HG03066 (cell line): ENCODE data around the gene SWI5.
"Not testable (repeated sequence)": the region's sequence is repeated elsewhere in the genome, so short reads cannot be mapped to it uniquely, and the experiment has no call there.

Experiments
- ATAC-seq: cut with Tn5 transposase; IDR thresholded peaks from one replicate; pipeline ENCODE4 v1.9.1; 2021; ENCODE audit warnings: low read depth; ENCODE audit not compliant: unreplicated experiment

The SWI5 gene

GRCh38 chr9:128275198-128276007 is 673 bp upstream of the SWI5 start, which contains the start of gene GOLGA2:
Gene GOLGA2 (minus strand): TSS chr9:128276007. CDS start chr9:128275976, 31 bp downstream.
- ATAC-seq = peak; percentile 47

- ATAC-seq = no peak
Measured at GRCh38 chr9:128276574-128277270, 646 bp downstream of the SWI5 start.

GRCh38 chr9:128279088-128280073 is 3.3 kb downstream of the SWI5 start:
- ATAC-seq = not testable (repeated sequence)

GRCh38 chr9:128280084-128280622 is 4.1 kb downstream of the SWI5 start:
- ATAC-seq = no peak

GRCh38 chr9:128282500-128282899 is 6.4 kb downstream of the SWI5 start:
- no peak for ATAC-seq

GRCh38 chr9:128285033-128285784 is 9.1 kb downstream of the SWI5 start:
- ATAC-seq = no peak

GRCh38 chr9:128286440-128286839 is 10.4 kb downstream of the SWI5 start:
- no peak for ATAC-seq

DNA sequence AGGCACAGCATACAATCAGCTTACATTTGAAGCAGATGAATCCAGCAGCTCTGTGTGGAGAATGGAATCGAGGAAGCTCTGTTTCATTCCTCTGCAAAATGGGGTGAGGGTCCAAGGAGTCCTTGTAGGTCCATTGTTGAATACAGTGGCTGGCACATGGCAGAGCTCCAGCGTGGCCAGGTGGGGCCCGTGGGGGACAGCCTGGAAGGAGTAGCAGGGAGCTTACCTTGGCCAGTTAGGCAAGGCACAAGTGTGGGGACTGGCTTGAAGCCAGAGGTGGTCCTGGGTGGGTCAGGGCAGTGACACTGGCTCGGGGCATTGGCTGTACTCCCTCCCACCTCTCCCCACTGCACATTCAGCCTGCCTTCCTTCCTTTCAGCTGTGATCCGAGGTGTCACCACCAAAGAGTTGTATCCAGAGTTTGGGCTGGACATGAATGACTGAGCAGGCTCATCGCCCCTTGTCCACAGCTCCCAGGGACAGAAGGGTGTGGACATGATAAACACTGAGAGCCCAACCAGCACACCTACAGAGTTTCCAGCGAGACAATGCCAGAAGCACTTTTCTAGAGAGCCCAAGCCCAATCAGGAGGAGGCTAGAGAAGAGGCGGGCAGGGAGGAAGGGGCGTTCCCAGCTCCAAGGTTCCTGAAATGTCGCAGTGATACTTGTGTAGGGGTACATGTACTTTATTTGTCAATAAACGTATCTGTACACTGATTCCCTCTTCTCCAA is 12.4 kb downstream of the SWI5 start:
- no peak for ATAC-seq

GRCh38 chr9:128292009-128292408 is 15.9 kb downstream of the SWI5 start:
- no peak for ATAC-seq

GRCh38 chr9:128293091-128293490 is 17.0 kb downstream of the SWI5 start:
- no peak for ATAC-seq

DNA sequence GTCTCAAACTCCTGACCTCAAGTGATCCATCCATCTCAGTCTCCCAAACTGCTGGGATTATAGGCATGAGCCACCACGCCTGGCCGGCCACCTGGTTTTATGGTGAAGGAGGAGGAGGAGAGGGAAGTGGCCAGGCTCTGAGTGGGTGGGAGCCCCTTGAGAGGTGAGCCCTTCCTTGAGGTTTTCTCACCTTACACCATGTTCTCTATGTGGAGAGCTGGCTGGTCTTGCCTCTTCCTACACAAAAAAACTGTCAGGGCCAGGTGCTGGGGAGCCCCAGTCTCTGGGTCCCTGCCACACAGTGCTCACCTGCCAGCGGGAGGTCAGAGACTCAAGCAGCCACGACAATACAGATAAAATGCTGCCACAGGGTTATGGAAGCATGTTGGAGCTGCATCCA is 18.1 kb downstream of the SWI5 start:
- no peak for ATAC-seq

- ATAC-seq = no peak
Measured at GRCh38 chr9:128296340-128297220, 20.5 kb downstream of the SWI5 start.

GRCh38 chr9:128297221-128297773 is 21.2 kb downstream of the SWI5 start:
- ATAC-seq = no peak

DNA sequence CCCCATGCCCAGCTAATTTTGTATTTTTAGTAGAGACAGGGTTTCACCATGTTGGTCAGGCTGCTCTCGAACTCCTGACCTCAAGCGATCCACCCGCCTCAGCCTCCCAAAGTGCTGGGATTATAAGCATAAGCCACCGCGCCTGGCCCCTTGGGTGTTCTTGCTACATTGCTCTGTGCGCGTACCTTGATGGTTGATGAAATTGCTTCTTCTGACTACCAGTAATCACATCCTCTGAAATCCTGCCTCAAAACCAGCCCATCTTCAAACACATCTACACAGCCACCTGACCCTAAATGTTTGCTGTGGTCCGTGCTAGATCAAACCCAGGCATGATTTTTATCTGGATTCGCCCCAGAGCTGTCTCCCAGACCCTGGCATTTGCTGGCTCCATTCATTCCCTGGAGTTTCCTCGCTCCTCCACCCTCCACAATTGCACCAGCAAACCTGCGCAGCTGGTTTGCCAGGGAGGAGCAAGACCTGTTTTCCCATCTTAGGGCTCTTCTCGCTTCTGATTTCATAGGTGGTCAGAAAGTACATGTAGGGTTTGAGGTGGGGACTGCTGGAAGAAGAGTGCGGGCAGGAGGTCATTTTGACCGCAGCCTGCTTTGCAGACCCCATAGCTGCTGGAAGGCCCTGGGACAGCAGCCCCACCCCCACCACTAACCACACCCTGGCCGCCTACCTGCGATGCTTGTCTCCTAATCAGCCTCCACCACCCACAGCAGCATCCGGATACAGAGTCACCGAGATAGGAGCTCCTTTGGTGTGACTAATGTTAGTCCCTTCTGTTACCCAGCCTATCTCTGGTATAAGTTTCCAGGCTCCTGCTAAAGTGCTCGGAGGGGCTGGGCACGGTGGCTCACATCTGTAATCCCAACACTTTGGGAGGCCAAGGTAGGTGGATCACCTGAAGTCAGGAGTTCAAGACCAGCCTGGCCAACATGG is 22.7 kb downstream of the SWI5 start:
- ATAC-seq = no peak

- no peak for ATAC-seq
Measured at GRCh38 chr9:128304136-128304970, 28.3 kb downstream of the SWI5 start.

DNA sequence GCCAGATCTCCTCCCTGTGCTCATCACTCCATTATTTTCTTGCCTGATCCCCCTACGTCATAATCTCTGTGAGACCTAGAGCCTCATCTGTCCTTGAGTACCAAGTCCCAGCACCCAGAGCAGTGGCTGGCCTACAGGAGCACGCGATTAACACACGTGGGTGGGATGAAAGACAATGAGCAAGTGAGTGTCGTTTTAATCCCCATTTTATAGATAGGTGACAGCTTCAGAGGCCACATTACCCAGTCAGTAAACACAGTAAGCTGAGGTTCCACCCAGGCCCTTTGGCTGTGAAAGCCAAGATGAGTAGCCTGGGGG is 28.9 kb downstream of the SWI5 start:
- ATAC-seq = no peak
